Uterus (tissue), 4 donors: ENCODE data around the gene CFAP161. TPM values are rescaled to one million over a fixed set of nuclear protein-coding genes. Genes with fewer than 3 reads are reported as not detected.

ENCODE experiments used
- DNase-seq, 2 donors: peaks; one replicate each; pipeline ENCODE4 v3.0.0-alpha.2; 2019 to 2020
- H3K27ac ChIP-seq, 2 donors: fragments of 200-600 bp; sonication (generic); 1 replicate in 1 of 2; 2 replicates in 1 of 2; pipeline ENCODE4 v1.5.1; 2016 to 2018
- H3K27me3 ChIP-seq, 2 donors: fragments of 200-600 bp; sonication (generic); one replicate each; pipeline ENCODE4 v1.5.1; 2018 to 2019; ENCODE audit warnings: control low read depth in 1 of 2
- H3K36me3 ChIP-seq, 2 donors: fragments of 200-600 bp; sonication (generic); one replicate each; pipeline ENCODE4 v1.5.1; 2019; ENCODE audit warnings: control low read depth in 1 of 2
- H3K4me1 ChIP-seq, 2 donors: fragments of 200-600 bp; sonication (generic); one replicate each; pipeline ENCODE4 v1.5.1; 2018 to 2019; ENCODE audit warnings: control low read depth in 1 of 2
- H3K4me3 ChIP-seq, 2 donors: fragments of 200-600 bp; sonication (generic); 1 replicate in 1 of 2; 2 replicates in 1 of 2; pipeline ENCODE4 v1.5.1; 2018 to 2019; ENCODE audit warnings: mild to moderate bottlenecking in 1 of 2
- H3K9me3 ChIP-seq, 2 donors: fragments of 200-600 bp; sonication (generic); one replicate each; pipeline ENCODE4 v1.5.1; 2019; ENCODE audit warnings: control low read depth in 1 of 2
- POLR2A ChIP-seq, 2 donors: fragments of 450-650 bp; IDR thresholded peaks; one replicate each; pipeline ENCODE4 v1.6.1; 2016; ENCODE audit warnings: antibody characterized with exemption in 2 of 2, mild to moderate bottlenecking in 1 of 2, moderate library complexity in 1 of 2
- intact Hi-C: fragments of 100-400 bp; cut with DNase I; formaldehyde crosslinking; loops from one replicate; pipeline ENCODE4 v1.15.1; 2023; ENCODE audit warnings: low total_unique reads
- total RNA-seq, 4 donors: library from RNA; depleted of rRNA in 3 of 4; stranded (reverse); fragments of >200 nt in 3 of 4; gene quantifications; one replicate each; pipeline versions ENCODE4 v1.1.0 to v1.2.4, GENCODE V29; 2014 to 2023
- TF ChIP-seq, protein P1 (sequence below), 4 experiments: fragments of 200-600 bp in 2 of 4; fragments of 450-650 bp in 2 of 4; sonication (generic) in 2 of 4; IDR thresholded peaks; one replicate each; pipeline ENCODE4 v1.5.1; 2016 to 2019; ENCODE audit warnings: antibody characterized with exemption in 4 of 4, mild to moderate bottlenecking in 2 of 4, moderate library complexity in 1 of 4
- donor health status: DM: yes; HTN: yes; CAD: no.

Gene CFAP161
- total RNA-seq, 4 donors from 2014 or later = 2.8 to 3.3 TPM; not detected in 2

GRCh38 chr15:81151389-81151788 lies 17.3 kb downstream of the CFAP161 start:
- no peak overlapping the region for H3K27ac ChIP-seq
- H3K9me3 ChIP-seq = no peaks in the 10 kb centered on the region
- intact Hi-C loops = loop anchor here (10.0 kb wide), 1 partner anchor 113 kb away; no protein-coding TSS in a partner anchor
- no peaks in the 10 kb centered on the region for H3K27me3 ChIP-seq
- H3K36me3 ChIP-seq = no peaks in the 10 kb centered on the region
- H3K4me1 ChIP-seq = no peaks in the 10 kb centered on the region
- TF ChIP-seq POLR2A (IDR thresholded peaks at IDR 0.05) = no peak
- TF ChIP-seq, protein P1, sequence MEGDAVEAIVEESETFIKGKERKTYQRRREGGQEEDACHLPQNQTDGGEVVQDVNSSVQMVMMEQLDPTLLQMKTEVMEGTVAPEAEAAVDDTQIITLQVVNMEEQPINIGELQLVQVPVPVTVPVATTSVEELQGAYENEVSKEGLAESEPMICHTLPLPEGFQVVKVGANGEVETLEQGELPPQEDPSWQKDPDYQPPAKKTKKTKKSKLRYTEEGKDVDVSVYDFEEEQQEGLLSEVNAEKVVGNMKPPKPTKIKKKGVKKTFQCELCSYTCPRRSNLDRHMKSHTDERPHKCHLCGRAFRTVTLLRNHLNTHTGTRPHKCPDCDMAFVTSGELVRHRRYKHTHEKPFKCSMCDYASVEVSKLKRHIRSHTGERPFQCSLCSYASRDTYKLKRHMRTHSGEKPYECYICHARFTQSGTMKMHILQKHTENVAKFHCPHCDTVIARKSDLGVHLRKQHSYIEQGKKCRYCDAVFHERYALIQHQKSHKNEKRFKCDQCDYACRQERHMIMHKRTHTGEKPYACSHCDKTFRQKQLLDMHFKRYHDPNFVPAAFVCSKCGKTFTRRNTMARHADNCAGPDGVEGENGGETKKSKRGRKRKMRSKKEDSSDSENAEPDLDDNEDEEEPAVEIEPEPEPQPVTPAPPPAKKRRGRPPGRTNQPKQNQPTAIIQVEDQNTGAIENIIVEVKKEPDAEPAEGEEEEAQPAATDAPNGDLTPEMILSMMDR (IDR thresholded peaks at IDR 0.05) = no peak
- no peak overlapping the region for H3K4me3 ChIP-seq
- DNase-seq = no peak

- Histone ChIP-seq H3K4me3 (no peak overlapping the region), H3K9me3 (no peaks in the 10 kb centered on the region), H3K36me3 (no peaks in the 10 kb centered on the region), H3K27ac (no peak overlapping the region), H3K4me1 (no peaks in the 10 kb centered on the region), H3K27me3 (no peaks in the 10 kb centered on the region)
- TF ChIP-seq POLR2A (IDR thresholded peaks at IDR 0.05) = no peak
- TF ChIP-seq, protein P1 (IDR thresholded peaks at IDR 0.05) = no peak
- intact Hi-C loops = loop anchor here (10.0 kb wide), 1 partner anchor 112 kb away; no protein-coding TSS in a partner anchor
- no peak for DNase-seq
These were observed 18.3 kb downstream of the CFAP161 start for GRCh38 chr15:81152339-81152738.

- Histone ChIP-seq H3K4me3 (no peak overlapping the region), H3K36me3 (no peaks in the 10 kb centered on the region), H3K27me3 (no peaks in the 10 kb centered on the region), H3K4me1 (no peaks in the 10 kb centered on the region), H3K9me3 (no peaks in the 10 kb centered on the region), H3K27ac (no peak overlapping the region)
- DNase-seq = no peak
- intact Hi-C loops = loop anchor here (10.0 kb wide), 1 partner anchor 112 kb away; no protein-coding TSS in a partner anchor
- no peak for TF ChIP-seq POLR2A (IDR thresholded peaks at IDR 0.05)
- TF ChIP-seq, protein P1 (IDR thresholded peaks at IDR 0.05) = no peak
These were observed 18.7 kb downstream of the CFAP161 start for GRCh38 chr15:81152799-81153198.

GRCh38 chr15:81155375-81156218 lies 21.5 kb downstream of the CFAP161 start:
- no peak overlapping the region for H3K4me3 ChIP-seq
- H3K27me3 ChIP-seq = no peaks in the 10 kb centered on the region
- no peaks in the 10 kb centered on the region for H3K36me3 ChIP-seq
- TF ChIP-seq, protein P1 (IDR thresholded peaks at IDR 0.05) = peak; percentile 55 to 80 (median 75)
- no peak for TF ChIP-seq POLR2A (IDR thresholded peaks at IDR 0.05)
- intact Hi-C loops = loop anchor here (10.0 kb wide), 1 partner anchor 109 kb away; no protein-coding TSS in a partner anchor
- peak overlapping the region in 1 of 2 donors; percentile 78 for H3K27ac ChIP-seq
- H3K9me3 ChIP-seq = no peaks in the 10 kb centered on the region
- H3K4me1 ChIP-seq = peaks cover 0 to 5% of the 10 kb centered on the region in 2 donors
- DNase-seq = peak; percentile 75 to 79

DNA sequence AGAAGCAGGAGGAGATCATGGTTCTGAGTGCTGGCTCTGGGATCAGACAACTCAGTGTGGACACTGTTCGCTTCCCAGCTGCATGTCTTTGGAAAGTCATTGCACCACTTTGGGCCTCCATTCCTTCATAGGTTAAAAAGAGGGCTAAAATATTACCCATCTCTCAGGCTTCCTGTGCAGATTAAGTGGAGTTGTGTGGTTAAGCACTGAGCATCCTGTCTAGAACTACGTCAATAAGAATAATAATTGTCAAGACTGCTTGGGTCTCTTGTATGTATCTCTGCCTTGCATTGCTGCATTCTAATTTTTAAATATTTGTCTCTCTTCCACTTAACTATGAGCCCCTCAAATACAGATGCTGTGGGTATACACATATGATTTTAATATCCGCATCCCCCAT lies 22.3 kb downstream of the CFAP161 start:
- intact Hi-C loops = loop anchor here (10.0 kb wide), 1 partner anchor 108 kb away; no protein-coding TSS in a partner anchor
- Histone ChIP-seq H3K4me1 (peaks cover 0 to 7% of the 10 kb centered on the region in 2 donors), H3K27ac (peak overlapping the region in 1 of 2 donors; percentile 78), H3K4me3 (no peak overlapping the region), H3K9me3 (no peaks in the 10 kb centered on the region), H3K27me3 (no peaks in the 10 kb centered on the region), H3K36me3 (no peaks in the 10 kb centered on the region)
- TF ChIP-seq, protein P1 (IDR thresholded peaks at IDR 0.05) = no peak
- no peak for TF ChIP-seq POLR2A (IDR thresholded peaks at IDR 0.05)
- DNase-seq = no peak
